A673 (cell line): ENCODE results near the gene DNAI7. TPM values are rescaled to one million over a fixed set of nuclear protein-coding genes. Genes with fewer than 3 reads are reported as not detected.
A peak's percentile ranks its signal among the peaks of the same experiment; 100 is the strongest.

Experiments used
- Bru-seq: library from RNA; stranded (reverse); fragments of 400-500 nt; gene quantifications from one replicate; lab custom pipeline; 2021; lab: Mats Ljungman, UMichigan
- BruChase-seq, 2 experiments: library from RNA; stranded (reverse); fragments of 400-500 nt; gene quantifications; one replicate each; lab custom pipeline; 2021; lab: Mats Ljungman, UMichigan
- BruUV-seq: library from RNA; stranded (reverse); fragments of 400-500 nt; replicated peaks from 2 replicates; lab custom pipeline; 2021; lab: Mats Ljungman, UMichigan
- CTCF ChIA-PET: fragments of 300-600 bp; sonication (Branson Sonifier 250); formaldehyde crosslinking; loops from one replicate; lab custom pipeline; 2022; ENCODE audit warnings: antibody characterized with exemption; lab: Charles Lee
- POLR2A ChIA-PET: fragments of 300-600 bp; sonication (Branson Sonifier 250); formaldehyde crosslinking; loops from one replicate; lab custom pipeline; 2022; ENCODE audit warnings: antibody characterized with exemption; ENCODE audit not compliant: low non-redundant PET; lab: Charles Lee
- DNase-seq: peaks from one replicate; pipeline ENCODE4 v3.0.0-alpha.2; 2015; ENCODE audit warnings: low spot score
- H3K27ac ChIP-seq: fragments of 200-600 bp; sonication (generic); 2 replicates; pipeline ENCODE4 v1.5.1; 2016; ENCODE audit warnings: mixed run types, low read depth, mild to moderate bottlenecking, mixed read lengths, antibody characterized with exemption, low read length; ENCODE audit not compliant: poor library complexity, severe bottlenecking
- H3K27me3 ChIP-seq: fragments of 200-600 bp; sonication (generic); replicated peaks from 2 replicates; pipeline ENCODE4 v1.6.1; 2017; ENCODE audit warnings: mixed run types, low read depth, mild to moderate bottlenecking, mixed read lengths, antibody characterized with exemption, low read length; ENCODE audit not compliant: insufficient read depth, poor library complexity
- H3K36me3 ChIP-seq: fragments of 200-600 bp; sonication (generic); 2 replicates; pipeline ENCODE4 v1.6.1; 2016; ENCODE audit warnings: mixed run types, mild to moderate bottlenecking, mixed read lengths, antibody characterized with exemption, low read length; ENCODE audit not compliant: insufficient read depth, poor library complexity, severe bottlenecking
- H3K4me1 ChIP-seq: fragments of 200-600 bp; sonication (generic); 2 replicates; pipeline ENCODE4 v1.6.1; 2017; ENCODE audit warnings: mixed run types, mild to moderate bottlenecking, mixed read lengths, antibody characterized with exemption, low read length; ENCODE audit not compliant: insufficient read depth, poor library complexity, severe bottlenecking
- H3K4me3 ChIP-seq: fragments of 200-600 bp; sonication (generic); 2 replicates; pipeline ENCODE4 v1.5.1; 2016; ENCODE audit warnings: low read depth, mixed run types, mild to moderate bottlenecking, mixed read lengths, low read length; ENCODE audit not compliant: poor library complexity, severe bottlenecking
- H3K9me3 ChIP-seq: fragments of 200-600 bp; sonication (generic); 2 replicates; pipeline ENCODE4 v1.6.1; 2016; ENCODE audit warnings: mixed run types, low read depth, mild to moderate bottlenecking, mixed read lengths, antibody characterized with exemption, low read length; ENCODE audit not compliant: poor library complexity, severe bottlenecking
- EZH2 ChIP-seq: fragments of 200-600 bp; sonication (generic); IDR thresholded peaks from 2 replicates; pipeline ENCODE4 v1.6.1; 2017; ENCODE audit warnings: borderline replicate concordance, low read depth, mild to moderate bottlenecking, mixed read lengths, antibody characterized with exemption, low read length; ENCODE audit not compliant: poor library complexity, severe bottlenecking
- intact Hi-C: fragments of 100-400 bp; cut with micrococcal nuclease; formaldehyde crosslinking; loops from one replicate; pipeline ENCODE4 v1.10.0; 2022; ENCODE audit not compliant: unreplicated experiment
- long read RNA-seq: library from polyadenylated mRNA; stranded (forward); transcript quantifications from one replicate; pipeline ENCODE4 v2.0.0, GENCODE V29; 2022
- total RNA-seq: library from RNA; stranded (reverse); gene quantifications from 2 replicates; pipeline ENCODE4 v1.2.3, GENCODE V29; 2021
- TF ChIP-seq, protein P1 (sequence below): fragments of 300-800, 200-600 bp; sonication (generic); conservative IDR thresholded peaks from 2 replicates; pipeline ENCODE4 v1.5.1; 2017; ENCODE audit warnings: low read depth, mild to moderate bottlenecking, antibody characterized with exemption, low read length, moderate library complexity, mixed read lengths

Gene DNAI7
- total RNA-seq (0.73 TPM in 1 of 2 replicates, not detected in the other), Bru-seq, nascent RNA (percentile 20 among the genes with signal in this experiment), BruChase-seq, experiment 1, labeled RNA remaining after a 2-hour chase (percentile 20 among the genes with signal in this experiment), BruChase-seq, experiment 2, labeled RNA remaining after a 6-hour chase (percentile 23 among the genes with signal in this experiment)
- long read RNA-seq, partial matches to known transcripts = 0 of 1 reads
- long read RNA-seq, other reads (novel, unspliced or antisense) = 1 of 1 reads

- no peaks in the 10 kb centered on the region for H3K27me3 ChIP-seq
- peak within 1 kb of the TSS; percentile 83 for H3K27ac ChIP-seq
- TF ChIP-seq EZH2 = no peak
- TF ChIP-seq, protein P1, sequence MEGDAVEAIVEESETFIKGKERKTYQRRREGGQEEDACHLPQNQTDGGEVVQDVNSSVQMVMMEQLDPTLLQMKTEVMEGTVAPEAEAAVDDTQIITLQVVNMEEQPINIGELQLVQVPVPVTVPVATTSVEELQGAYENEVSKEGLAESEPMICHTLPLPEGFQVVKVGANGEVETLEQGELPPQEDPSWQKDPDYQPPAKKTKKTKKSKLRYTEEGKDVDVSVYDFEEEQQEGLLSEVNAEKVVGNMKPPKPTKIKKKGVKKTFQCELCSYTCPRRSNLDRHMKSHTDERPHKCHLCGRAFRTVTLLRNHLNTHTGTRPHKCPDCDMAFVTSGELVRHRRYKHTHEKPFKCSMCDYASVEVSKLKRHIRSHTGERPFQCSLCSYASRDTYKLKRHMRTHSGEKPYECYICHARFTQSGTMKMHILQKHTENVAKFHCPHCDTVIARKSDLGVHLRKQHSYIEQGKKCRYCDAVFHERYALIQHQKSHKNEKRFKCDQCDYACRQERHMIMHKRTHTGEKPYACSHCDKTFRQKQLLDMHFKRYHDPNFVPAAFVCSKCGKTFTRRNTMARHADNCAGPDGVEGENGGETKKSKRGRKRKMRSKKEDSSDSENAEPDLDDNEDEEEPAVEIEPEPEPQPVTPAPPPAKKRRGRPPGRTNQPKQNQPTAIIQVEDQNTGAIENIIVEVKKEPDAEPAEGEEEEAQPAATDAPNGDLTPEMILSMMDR = no peak; the same call in 1 of the 2 replicates
- H3K4me3 ChIP-seq = peak within 1 kb of the TSS; percentile 68
- no peaks in the 10 kb centered on the region for H3K36me3 ChIP-seq
- intact Hi-C loops = no loop called here
- POLR2A ChIA-PET = no interaction called here
- H3K4me1 ChIP-seq = peaks cover 5% of the 10 kb centered on the region
- TSS peak; percentile 90 for BruUV-seq
- H3K9me3 ChIP-seq = no peaks in the 10 kb centered on the region
- DNase-seq = peak; percentile 98
- CTCF ChIA-PET = no interaction called here
Measured at GRCh38 chr12:25195056-25195971, at the start of gene DNAI7, which contains the start of gene ETFRF1. Gene DNAI7 (minus strand): TSS chr12:25195160. CDS start chr12:25195078, 82 bp downstream. Gene ETFRF1 (plus strand): TSS chr12:25195237. CDS start chr12:25203957, 8,720 bp downstream.

GRCh38 chr12:25243680-25243990 lies 48.7 kb upstream of the DNAI7 start:
- H3K27ac ChIP-seq = no peak overlapping the region
- no peaks in the 10 kb centered on the region for H3K9me3 ChIP-seq
- no peaks in the 10 kb centered on the region for H3K27me3 ChIP-seq
- no peak for DNase-seq
- intact Hi-C loops = no loop called here
- H3K36me3 ChIP-seq = no peaks in the 10 kb centered on the region
- ChIA-PET CTCF (no interaction called here), POLR2A (no interaction called here)
- TF ChIP-seq EZH2 = no peak
- TF ChIP-seq, protein P1 = no peak
- H3K4me1 ChIP-seq = no peaks in the 10 kb centered on the region
- BruUV-seq = no TSS peak
- H3K4me3 ChIP-seq = no peak overlapping the region

DNA sequence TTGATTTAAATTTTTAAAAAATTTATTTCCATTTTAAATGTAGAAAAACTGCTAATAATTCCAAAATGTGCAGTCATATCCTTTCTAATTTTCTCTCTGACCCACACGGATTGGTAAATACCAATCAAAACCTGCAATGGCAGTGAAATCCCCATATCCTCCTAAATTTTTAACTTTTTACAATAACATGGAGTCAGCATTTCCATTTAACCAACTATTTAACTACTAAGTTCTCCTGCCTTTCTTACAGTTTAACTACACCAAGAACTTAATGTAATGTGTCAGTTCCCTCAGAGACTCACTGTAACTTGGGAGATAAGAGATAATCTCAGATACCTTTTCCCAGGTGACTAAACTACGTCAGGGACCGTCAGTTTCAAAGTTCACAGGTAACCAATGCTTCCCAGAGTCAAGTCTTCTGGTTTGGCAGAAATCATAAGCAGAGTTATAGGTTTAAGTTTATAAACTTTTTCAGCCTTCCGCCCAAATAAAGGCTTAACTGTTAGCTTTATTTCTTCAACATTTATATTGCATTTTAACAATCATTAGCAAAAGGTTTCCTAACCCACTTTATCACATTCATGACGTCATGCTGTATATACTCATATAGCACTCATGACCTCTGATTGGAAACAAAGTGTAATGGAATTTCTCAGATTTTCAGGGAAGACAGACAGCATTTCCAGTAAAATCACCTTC lies 48.2 kb upstream of the DNAI7 start:
- no TSS peak for BruUV-seq
- ChIA-PET CTCF (no interaction called here), POLR2A (no interaction called here)
- Histone ChIP-seq H3K36me3 (no peaks in the 10 kb centered on the region), H3K4me1 (no peaks in the 10 kb centered on the region), H3K4me3 (no peak overlapping the region), H3K27me3 (no peaks in the 10 kb centered on the region), H3K27ac (no peak overlapping the region), H3K9me3 (no peaks in the 10 kb centered on the region)
- intact Hi-C loops = no loop called here
- TF ChIP-seq EZH2 = no peak
- TF ChIP-seq, protein P1 = no peak
- DNase-seq = no peak
